ENCODE results near the gene ZNF276. TPM values are rescaled to one million over a fixed set of nuclear protein-coding genes. Genes with fewer than 3 reads are reported as not detected.

The ZNF276 gene
- total RNA-seq, 4 donors from 2014 or later: 21.2 to 38.9 (median 24.9) TPM

DNA sequence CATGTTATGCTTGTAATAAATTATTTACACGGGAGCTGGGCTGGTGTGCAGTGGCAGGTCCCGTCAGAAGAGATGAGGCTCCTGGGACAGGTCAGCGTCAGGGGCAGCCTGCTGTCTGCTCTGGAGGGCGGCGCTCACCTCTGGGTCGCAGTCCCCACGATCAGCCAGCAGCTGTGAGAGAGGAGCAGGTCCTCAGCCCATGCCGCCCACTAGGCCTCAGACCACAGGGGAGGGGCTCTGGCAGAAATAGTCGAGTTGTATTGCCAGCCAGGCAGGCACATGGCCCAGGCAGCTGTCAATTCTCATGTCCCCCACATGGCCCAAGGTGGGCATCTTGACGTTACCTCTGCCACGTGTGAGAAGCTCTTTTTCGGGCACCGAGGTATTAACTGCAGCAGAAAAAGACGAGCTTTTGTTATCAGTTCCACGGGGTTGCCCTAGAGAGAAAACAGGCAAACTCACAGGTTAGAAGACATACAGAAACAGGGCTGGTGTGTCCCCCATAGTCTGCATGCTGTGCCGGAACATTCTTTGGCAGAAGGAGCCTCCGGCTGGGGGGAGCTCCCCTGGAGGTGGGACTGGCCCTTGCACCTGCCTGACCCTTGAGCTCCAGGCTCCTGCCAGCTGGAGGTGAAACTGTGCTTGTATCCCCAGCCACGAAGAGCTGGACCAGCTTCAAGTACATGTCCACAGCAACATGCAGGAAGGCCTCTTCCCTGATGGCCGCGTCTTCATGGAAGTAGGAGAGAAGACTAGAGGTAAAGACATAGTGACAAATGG lies 17.4 kb downstream of the ZNF276 start:
- H3K4me3 ChIP-seq (replicated peaks in 1 of 3): no peak overlapping the region
- H3K36me3 ChIP-seq: peaks cover 56 to 63% of the 10 kb centered on the region in 2 donors
- intact Hi-C loops (cut with DNase I): no loop called here

DNA sequence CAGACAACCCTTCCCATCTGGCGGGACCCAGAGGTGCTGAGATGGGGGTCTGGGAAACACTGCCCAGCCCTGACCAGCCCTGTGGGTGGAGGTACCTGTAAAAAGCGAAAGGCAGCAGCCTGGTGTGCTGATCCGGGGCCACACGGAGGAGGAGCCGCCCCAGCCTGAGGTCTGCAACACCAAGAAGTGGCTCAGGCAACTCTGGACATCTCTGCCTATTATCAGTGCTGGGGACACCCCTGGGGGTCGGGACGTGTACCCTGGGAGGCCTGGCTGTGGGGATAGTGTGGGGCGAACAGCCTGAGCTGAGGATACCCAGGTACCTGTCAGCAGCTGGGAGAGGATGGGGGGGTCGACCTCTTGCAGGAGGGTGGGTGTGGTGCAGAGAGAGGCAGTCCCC lies 18.0 kb downstream of the ZNF276 start:
- H3K4me1 ChIP-seq: no peaks in the 10 kb centered on the region
- 97 to 100% methylated on average over 2 to 9 of the region's 9 CpGs for WGBS, 2 donors
- H3K36me3 ChIP-seq: peaks cover 49 to 56% of the 10 kb centered on the region in 2 donors
- TF ChIP-seq POLR2A (IDR thresholded peaks at IDR 0.05): no peak
- TF ChIP-seq, protein P1, sequence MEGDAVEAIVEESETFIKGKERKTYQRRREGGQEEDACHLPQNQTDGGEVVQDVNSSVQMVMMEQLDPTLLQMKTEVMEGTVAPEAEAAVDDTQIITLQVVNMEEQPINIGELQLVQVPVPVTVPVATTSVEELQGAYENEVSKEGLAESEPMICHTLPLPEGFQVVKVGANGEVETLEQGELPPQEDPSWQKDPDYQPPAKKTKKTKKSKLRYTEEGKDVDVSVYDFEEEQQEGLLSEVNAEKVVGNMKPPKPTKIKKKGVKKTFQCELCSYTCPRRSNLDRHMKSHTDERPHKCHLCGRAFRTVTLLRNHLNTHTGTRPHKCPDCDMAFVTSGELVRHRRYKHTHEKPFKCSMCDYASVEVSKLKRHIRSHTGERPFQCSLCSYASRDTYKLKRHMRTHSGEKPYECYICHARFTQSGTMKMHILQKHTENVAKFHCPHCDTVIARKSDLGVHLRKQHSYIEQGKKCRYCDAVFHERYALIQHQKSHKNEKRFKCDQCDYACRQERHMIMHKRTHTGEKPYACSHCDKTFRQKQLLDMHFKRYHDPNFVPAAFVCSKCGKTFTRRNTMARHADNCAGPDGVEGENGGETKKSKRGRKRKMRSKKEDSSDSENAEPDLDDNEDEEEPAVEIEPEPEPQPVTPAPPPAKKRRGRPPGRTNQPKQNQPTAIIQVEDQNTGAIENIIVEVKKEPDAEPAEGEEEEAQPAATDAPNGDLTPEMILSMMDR (IDR thresholded peaks at IDR 0.05): no peak
- intact Hi-C loops (cut with DNase I): no loop called here
- no peak for DNase-seq
- no peaks in the 10 kb centered on the region for H3K27me3 ChIP-seq
- no peak overlapping the region for H3K27ac ChIP-seq
- no peaks in the 10 kb centered on the region for H3K9me3 ChIP-seq
- no peak overlapping the region for H3K4me3 ChIP-seq (replicated peaks in 1 of 3)

More for the DNA sequence above, 17.4 kb downstream of the ZNF276 start:
- no peaks in the 10 kb centered on the region for H3K4me1 ChIP-seq
- H3K27ac ChIP-seq: no peak overlapping the region
- DNase-seq: no peak
- 89 to 94% methylated on average over 11 to 20 of the region's 20 CpGs for WGBS, 2 donors
- H3K9me3 ChIP-seq: no peaks in the 10 kb centered on the region
- H3K27me3 ChIP-seq: no peaks in the 10 kb centered on the region
- TF ChIP-seq POLR2A (IDR thresholded peaks at IDR 0.05): no peak
- TF ChIP-seq, protein P1 (IDR thresholded peaks at IDR 0.05): no peak

DNA sequence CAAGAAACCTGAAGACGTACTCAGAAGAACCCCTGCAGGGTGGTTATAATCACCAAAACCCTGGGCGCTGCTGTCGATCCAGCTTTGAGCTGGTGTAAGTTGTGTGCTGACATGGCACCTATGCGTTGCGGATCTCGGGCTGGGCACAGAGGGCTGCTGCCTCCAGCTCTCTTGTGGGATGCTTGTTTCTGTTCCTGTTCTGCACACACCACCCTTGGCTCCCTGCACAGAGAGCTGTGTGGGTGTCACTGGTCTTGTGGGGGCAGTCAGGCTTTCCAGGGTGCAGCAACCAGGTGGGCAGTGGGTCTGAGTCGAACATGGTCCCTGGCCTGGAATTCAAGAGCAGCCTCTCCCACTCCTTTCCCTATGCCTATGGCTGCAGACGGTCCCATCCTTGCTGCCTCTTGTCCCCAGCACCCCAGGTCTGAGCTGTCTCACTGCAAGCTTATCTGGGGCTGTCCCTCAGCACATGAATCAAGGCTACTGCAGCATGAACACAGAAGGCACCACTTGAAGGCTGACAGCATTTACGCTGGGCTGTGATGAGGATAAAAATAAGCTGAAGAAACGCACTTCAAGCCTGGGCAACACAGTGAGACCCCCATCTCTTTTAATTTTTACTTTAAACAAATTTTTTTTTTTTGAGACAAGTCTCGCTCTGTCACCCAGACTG lies 20.1 kb downstream of the ZNF276 start:
- Histone ChIP-seq H3K36me3 (peaks cover 36 to 37% of the 10 kb centered on the region in 2 donors), H3K4me1 (no peaks in the 10 kb centered on the region), H3K4me3 (replicated peaks in 1 of 3) (no peak overlapping the region), H3K9me3 (no peaks in the 10 kb centered on the region), H3K27ac (no peak overlapping the region), H3K27me3 (no peaks in the 10 kb centered on the region)
- TF ChIP-seq POLR2A (IDR thresholded peaks at IDR 0.05): no peak
- TF ChIP-seq, protein P1 (IDR thresholded peaks at IDR 0.05): no peak
- DNase-seq: no peak
- 91 to 92% methylated on average over 5 to 11 of the region's 11 CpGs for WGBS, 2 donors
- intact Hi-C loops (cut with DNase I): no loop called here

DNA sequence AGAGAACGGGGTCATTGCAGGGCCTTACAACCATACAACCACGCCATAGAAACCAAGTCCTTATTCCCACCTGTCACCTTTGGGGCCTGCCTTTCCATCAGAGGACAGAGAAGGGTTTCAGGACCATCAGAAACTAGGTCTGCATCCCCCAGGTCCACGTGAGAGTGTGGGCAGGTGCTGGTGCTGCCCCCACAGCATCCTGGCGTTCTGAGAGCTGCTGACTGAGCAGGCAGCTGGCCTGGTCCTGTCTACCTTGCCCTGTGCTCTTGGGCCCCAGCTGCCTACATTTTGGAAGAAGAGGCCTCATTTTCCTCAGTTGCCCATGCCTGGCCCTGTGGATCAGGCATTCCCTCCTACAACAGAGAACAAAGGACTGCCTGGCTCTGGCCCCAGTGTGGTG lies 21.6 kb downstream of the ZNF276 start:
- no peak for DNase-seq
- no peaks in the 10 kb centered on the region for H3K27me3 ChIP-seq
- H3K4me3 ChIP-seq (replicated peaks in 1 of 3): no peak overlapping the region
- no peaks in the 10 kb centered on the region for H3K4me1 ChIP-seq
- no peaks in the 10 kb centered on the region for H3K9me3 ChIP-seq
- WGBS, 2 donors: 81 to 83% methylated on average over 3 to 4 of the region's 4 CpGs
- no peak overlapping the region for H3K27ac ChIP-seq
- TF ChIP-seq POLR2A (IDR thresholded peaks at IDR 0.05): no peak
- TF ChIP-seq, protein P1 (IDR thresholded peaks at IDR 0.05): no peak
- peaks cover 23 to 24% of the 10 kb centered on the region in 2 donors for H3K36me3 ChIP-seq
- intact Hi-C loops (cut with DNase I): no loop called here

DNA sequence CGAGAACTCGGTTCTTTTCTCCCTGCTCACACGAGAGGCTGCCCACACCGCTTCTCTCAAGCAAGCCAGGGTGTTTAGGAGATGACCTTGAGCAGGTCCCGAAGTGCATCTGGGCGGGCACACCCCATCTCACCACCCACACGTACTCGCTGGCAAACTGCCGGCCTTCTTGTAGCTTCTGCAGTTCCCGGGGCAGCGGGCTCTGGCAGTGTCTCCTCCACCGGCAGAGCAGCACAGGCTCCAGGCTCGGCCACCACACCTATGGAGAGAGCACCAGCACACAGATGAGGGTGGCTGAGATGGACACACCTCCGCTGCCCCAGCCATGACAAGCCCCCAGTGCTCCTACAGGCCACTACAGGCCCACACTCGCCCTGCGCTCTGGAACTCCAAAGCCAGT lies 23.5 kb downstream of the ZNF276 start:
- Histone ChIP-seq H3K4me3 (replicated peaks in 1 of 3) (no peak overlapping the region), H3K27ac (no peak overlapping the region), H3K9me3 (no peaks in the 10 kb centered on the region), H3K4me1 (no peaks in the 10 kb centered on the region), H3K36me3 (peaks cover 4 to 6% of the 10 kb centered on the region in 2 donors), H3K27me3 (no peaks in the 10 kb centered on the region)
- intact Hi-C loops (cut with DNase I): no loop called here
- no peak for TF ChIP-seq POLR2A (IDR thresholded peaks at IDR 0.05)
- 95% methylated on average over 14 to 16 of the region's 16 CpGs for WGBS, 2 donors
- no peak for DNase-seq

All from thyroid gland (tissue), 4 donors.